Adrenal gland (tissue), 12 donors: Measurements from ENCODE around the gene SAFB. TPM values are rescaled to one million over a fixed set of nuclear protein-coding genes. Genes with fewer than 3 reads are reported as not detected.

Experiments
- DNase-seq, 7 donors: peaks; one replicate each; pipeline ENCODE4 v3.0.0-alpha.2; 2019 to 2020
- H3K27ac ChIP-seq, 5 donors: fragments of 200-600 bp; sonication (generic) in 4 of 5; 1 replicate in 3 of 5; 2 replicates in 2 of 5; pipeline versions ENCODE4 v1.5.1 to v1.8.0; 2016 to 2020; ENCODE audit warnings: mild to moderate bottlenecking in 1 of 5
- H3K27me3 ChIP-seq: fragments of 200-600 bp; 2 replicates; pipeline ENCODE4 v1.8.0; 2021
- H3K36me3 ChIP-seq, 2 donors: fragments of 200-600 bp; replicated peaks in 1 of 2; 1 replicate in 1 of 2; 2 replicates in 1 of 2; pipeline versions ENCODE4 v1.5.1 to v1.8.0; 2018 to 2022
- H3K4me1 ChIP-seq, 2 donors: fragments of 200-600 bp; replicated peaks in 1 of 2; 1 replicate in 1 of 2; 2 replicates in 1 of 2; pipeline versions ENCODE4 v1.5.1 to v1.8.0; 2018 to 2021
- H3K4me3 ChIP-seq, 4 donors: fragments of 200-600 bp; sonication (generic) in 3 of 4; one replicate each; pipeline ENCODE4 v1.5.1; 2016 to 2018
- H3K9me3 ChIP-seq, 3 donors: fragments of 200-600 bp; sonication (generic) in 1 of 3; replicated peaks in 1 of 3; 1 replicate in 2 of 3; 2 replicates in 1 of 3; pipeline versions ENCODE4 v1.5.1 to v1.8.0; 2016 to 2021
- POLR2A ChIP-seq, 2 donors: fragments of 450-650 bp; IDR thresholded peaks; one replicate each; pipeline ENCODE4 v1.6.1; 2017; ENCODE audit warnings: antibody characterized with exemption in 2 of 2, mild to moderate bottlenecking in 2 of 2, moderate library complexity in 1 of 2
- WGBS, 4 donors: extraction: QIAGEN DNeasy Blood & Tissue Kit in 2 of 4; methylation state at CpG; one replicate each; pipeline versions ENCODE4 v1.1.5 to v1.1.7; 2013 to 2017; 5-methylcytosine and 5-hydroxymethylcytosine counted together
- intact Hi-C, 2 donors: fragments of 100-400 bp; cut with DNase I; formaldehyde crosslinking; loops; one replicate each; pipeline versions ENCODE4 v1.14.1 to v1.15.0; 2022 to 2023
- polyA plus RNA-seq, 3 donors: library from polyadenylated mRNA; stranded (reverse); fragments of 200-250 nt in 2 of 3; fragments of 350-450 nt in 1 of 3; fragmentation: Illumina TruSeq in 1 of 3; extraction: RNeasy Lipid Tissue Mini Kit (QIAGEN cat#74804) in 1 of 3; gene quantifications; one replicate each; pipeline ENCODE4 v1.2.3, GENCODE V29; 2013 to 2014
- total RNA-seq, 9 donors: library from RNA; depleted of rRNA in 4 of 9; stranded (reverse); fragments of >200 nt in 4 of 9; fragments of 120-200 nt in 1 of 9; fragmentation: NEBNext Ultra II Directional in 1 of 9; extraction: Animal tissue kit (Norgen Biotek cat#: 25700) in 1 of 9; gene quantifications; one replicate each; pipeline versions ENCODE4 v1.1.0 to v1.2.4, GENCODE V29; 2013 to 2023
- TF ChIP-seq, protein P1 (sequence below), 6 experiments: fragments of 450-650 bp in 4 of 6; fragments of 200-600 bp in 2 of 6; sonication (generic) in 1 of 6; IDR thresholded peaks; 1 replicate in 5 of 6; 2 replicates in 1 of 6; pipeline versions ENCODE4 v1.5.1 to v1.8.0; 2016 to 2021; ENCODE audit warnings: antibody characterized with exemption in 6 of 6, mild to moderate bottlenecking in 2 of 6, moderate library complexity in 1 of 6
- donor health status: healthy with polysubstance abuse.
- donor health status: Bipolar disorder and iron deficiency.
- donor health status: DM: yes; HTN: yes; CAD: no.
- donor health status: DM: no; HTN: no; CAD: no.
- donor health status: DM: no; HTN: no; CAD: no.
- donor health status: DM: yes; HTN: yes; CAD: no.

SAFB gene
- total and polyA plus RNA-seq, 12 donors, result 38.4 to 125 (median 55.5) TPM

DNA sequence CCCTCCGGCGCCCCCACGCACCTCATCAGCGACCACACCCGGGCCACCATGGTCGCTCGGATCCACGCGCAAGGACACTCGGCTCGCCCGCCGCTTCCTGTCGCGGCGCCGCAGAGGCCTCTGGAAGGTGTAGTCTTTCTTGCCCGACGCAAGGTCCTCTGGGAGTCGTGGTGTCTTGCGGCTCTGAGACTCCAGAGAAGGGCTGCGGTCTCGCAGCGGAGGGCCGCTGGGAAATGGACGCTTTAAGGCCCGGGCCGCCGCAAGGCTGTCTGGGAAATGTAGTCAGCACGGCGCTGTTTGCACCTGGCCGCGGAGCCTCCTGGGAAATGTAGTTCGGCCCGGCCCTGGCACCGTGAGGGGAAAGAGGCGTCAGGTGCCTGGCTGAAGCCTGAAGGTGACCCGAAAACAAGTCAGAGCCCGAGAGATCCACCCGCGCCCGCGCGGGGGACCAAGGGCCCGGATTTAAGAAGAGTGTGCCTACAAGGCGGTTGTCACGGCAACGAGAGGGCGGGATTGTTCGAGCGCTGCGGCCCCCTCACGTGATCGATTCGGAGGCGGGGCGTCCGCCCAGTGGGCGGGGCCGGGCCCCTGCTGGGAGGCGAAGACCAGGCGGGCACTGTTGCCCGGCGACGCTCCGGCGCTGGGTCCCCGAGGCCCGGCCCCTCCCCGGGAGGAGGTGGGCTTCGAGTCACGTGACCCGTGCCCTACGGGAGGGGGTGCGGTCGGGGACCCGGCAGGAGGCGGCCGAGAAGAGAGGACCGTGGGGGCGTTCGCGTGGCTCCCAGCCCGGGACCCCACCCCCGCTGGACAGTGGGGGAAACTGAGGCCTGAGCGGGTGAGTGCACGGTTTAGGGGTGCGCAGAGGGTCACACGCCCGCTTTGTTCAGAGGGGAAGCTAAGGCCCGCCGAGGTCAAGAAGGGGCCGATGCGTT is 57.8 kb downstream of the SAFB start, which contains the start of the genes HSD11B1L and MICOS13:
Gene HSD11B1L (plus strand): TSS at position 591 of the 932 bp plus-strand sequence. CDS start 3,806 bp downstream, outside the sequence.
Gene MICOS13 (minus strand): TSS at position 80 of the 932 bp plus-strand sequence. CDS start 30 bp downstream, at position 50.
- intact Hi-C loops, result no loop called here
- TF ChIP-seq POLR2A (IDR thresholded peaks at IDR 0.05), result peak in 1 of 2 donors; percentile 50
- TF ChIP-seq, protein P1, sequence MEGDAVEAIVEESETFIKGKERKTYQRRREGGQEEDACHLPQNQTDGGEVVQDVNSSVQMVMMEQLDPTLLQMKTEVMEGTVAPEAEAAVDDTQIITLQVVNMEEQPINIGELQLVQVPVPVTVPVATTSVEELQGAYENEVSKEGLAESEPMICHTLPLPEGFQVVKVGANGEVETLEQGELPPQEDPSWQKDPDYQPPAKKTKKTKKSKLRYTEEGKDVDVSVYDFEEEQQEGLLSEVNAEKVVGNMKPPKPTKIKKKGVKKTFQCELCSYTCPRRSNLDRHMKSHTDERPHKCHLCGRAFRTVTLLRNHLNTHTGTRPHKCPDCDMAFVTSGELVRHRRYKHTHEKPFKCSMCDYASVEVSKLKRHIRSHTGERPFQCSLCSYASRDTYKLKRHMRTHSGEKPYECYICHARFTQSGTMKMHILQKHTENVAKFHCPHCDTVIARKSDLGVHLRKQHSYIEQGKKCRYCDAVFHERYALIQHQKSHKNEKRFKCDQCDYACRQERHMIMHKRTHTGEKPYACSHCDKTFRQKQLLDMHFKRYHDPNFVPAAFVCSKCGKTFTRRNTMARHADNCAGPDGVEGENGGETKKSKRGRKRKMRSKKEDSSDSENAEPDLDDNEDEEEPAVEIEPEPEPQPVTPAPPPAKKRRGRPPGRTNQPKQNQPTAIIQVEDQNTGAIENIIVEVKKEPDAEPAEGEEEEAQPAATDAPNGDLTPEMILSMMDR (IDR thresholded peaks at IDR 0.05), result no peak
- WGBS, 4 donors, result 0 to 2% (median 1%) methylated on average over 9 to 94 of the region's 94 CpGs

DNA sequence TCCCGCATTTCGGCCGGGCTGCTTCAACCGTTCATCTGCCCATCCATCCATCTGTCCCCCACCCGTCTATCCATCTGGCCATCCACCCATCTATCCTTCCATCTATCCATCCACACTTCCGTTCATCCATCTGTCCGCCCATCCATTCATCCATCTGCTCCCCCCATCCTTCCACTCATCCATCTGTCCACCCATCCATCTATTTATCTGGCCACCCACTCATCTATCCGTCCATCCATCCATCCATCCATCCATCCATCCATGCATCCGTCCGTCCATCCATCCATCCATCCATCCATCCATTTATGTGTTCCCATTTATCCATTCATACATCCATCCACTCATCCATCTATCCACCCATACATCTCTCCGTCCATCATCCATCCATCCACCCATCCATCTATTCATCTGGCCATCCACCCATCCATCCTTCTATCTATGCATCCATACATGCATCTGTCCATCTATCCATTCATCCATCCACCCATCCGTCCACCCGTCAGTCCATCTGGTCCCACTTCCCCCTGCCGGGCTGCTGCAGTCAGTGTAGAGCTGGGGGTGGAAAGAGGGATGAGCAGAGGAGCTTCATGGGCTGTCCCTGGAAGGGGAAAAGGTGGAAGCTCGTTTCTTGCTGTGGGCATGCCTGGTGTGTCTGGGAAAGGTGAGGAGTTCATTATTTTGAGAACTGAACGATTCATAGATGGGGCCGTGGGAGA is 58.7 kb downstream of the SAFB start:
- TF ChIP-seq, protein P1 (IDR thresholded peaks at IDR 0.05), result no peak
- TF ChIP-seq POLR2A (IDR thresholded peaks at IDR 0.05), result no peak
- Histone ChIP-seq H3K36me3 (no peaks in the 10 kb centered on the region), H3K9me3 (no peaks in the 10 kb centered on the region), H3K4me1 (peaks cover 13 to 18% of the 10 kb centered on the region in 2 donors), H3K27ac (peak overlapping the region in 1 of 5 donors; percentile 89), H3K4me3 (peak overlapping the region in 1 of 4 donors; percentile 73), H3K27me3 (no peaks in the 10 kb centered on the region)
- intact Hi-C loops, result no loop called here
- WGBS, 4 donors, result 61 to 63% (median 62%) methylated on average over 17 of the region's 17 CpGs
- DNase-seq, result peak in 3 of 7 donors; percentile 22 to 40 (median 38)

More for the DNA sequence above, 57.8 kb downstream of the SAFB start, which contains the start of the genes HSD11B1L and MICOS13:
- H3K36me3 ChIP-seq, result no peaks in the 10 kb centered on the region
- H3K27ac ChIP-seq, result peak within 1 kb of the TSS; percentile 63 to 90 (median 84)
- no peaks in the 10 kb centered on the region for H3K27me3 ChIP-seq
- H3K9me3 ChIP-seq, result no peaks in the 10 kb centered on the region
- peak; percentile 98 to 100 (median 99) for DNase-seq
- peaks cover 13% of the 10 kb centered on the region in 2 donors for H3K4me1 ChIP-seq
- peak within 1 kb of the TSS; percentile 73 to 99 (median 92) for H3K4me3 ChIP-seq

DNA sequence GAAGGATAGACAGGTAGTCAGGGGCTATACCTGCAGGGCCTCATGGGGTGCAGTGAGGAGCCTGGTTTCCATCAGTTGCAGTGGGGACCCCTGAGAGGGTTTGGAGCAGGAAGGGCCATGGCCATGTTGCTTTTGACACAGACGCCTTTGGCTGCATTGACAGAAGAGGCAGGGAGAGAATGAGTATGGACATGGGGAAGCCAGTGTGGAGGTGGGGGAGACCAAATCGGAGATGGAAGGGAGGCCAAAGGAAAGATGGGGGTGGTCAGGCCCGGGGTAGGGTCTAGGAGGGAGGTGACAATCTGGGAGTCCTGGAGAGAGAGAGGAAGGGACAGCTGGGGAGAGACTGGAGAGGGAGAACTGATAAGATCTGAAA is 59.2 kb downstream of the SAFB start:
- no peaks in the 10 kb centered on the region for H3K36me3 ChIP-seq
- intact Hi-C loops, result no loop called here
- no peaks in the 10 kb centered on the region for H3K9me3 ChIP-seq
- no peaks in the 10 kb centered on the region for H3K27me3 ChIP-seq
- TF ChIP-seq, protein P1 (IDR thresholded peaks at IDR 0.05), result no peak
- no peak for TF ChIP-seq POLR2A (IDR thresholded peaks at IDR 0.05)
- DNase-seq, result peak in 2 of 7 donors; percentile 19 to 21
- H3K27ac ChIP-seq, result no peak overlapping the region
- WGBS, 4 donors, result 91 to 97% (median 94%) methylated on average over 3 of the region's 3 CpGs
- H3K4me1 ChIP-seq, result peaks cover 13 to 19% of the 10 kb centered on the region in 2 donors
- no peak overlapping the region for H3K4me3 ChIP-seq
